GM19468 (cell line): Measurements from ENCODE around the gene RUFY1.

ENCODE experiments used
- ATAC-seq: cut with Tn5 transposase; IDR thresholded peaks from one replicate; pipeline ENCODE4 v1.9.1; 2021; ENCODE audit warnings: mild to moderate bottlenecking, moderate library complexity, moderate number of reproducible peaks; ENCODE audit not compliant: unreplicated experiment; ENCODE audit errors: extremely low read depth

The RUFY1 gene

DNA sequence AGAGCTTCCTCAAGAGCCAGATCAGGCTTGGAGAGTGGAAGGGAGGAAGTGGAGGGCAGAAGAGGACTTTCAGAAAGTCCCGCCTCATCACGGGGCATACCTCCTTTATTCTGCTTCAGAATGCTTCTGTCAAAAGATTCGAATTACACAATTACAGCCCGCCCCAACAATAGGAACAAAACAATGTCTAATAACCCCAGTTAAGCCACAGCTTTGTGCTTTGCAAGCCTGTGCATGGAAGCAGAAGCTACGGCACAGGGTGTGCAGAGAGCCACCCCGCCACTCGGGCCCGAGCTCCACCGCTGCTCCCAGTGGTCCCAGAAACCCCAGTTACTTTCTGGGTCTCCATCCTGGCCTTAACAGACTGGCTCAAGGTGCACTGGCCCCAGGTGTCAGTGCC lies 49.6 kb downstream of the RUFY1 start:
- no peak for ATAC-seq

GRCh38 chr5:179601871-179602625 lies 51.7 kb downstream of the RUFY1 start:
- no peak for ATAC-seq

DNA sequence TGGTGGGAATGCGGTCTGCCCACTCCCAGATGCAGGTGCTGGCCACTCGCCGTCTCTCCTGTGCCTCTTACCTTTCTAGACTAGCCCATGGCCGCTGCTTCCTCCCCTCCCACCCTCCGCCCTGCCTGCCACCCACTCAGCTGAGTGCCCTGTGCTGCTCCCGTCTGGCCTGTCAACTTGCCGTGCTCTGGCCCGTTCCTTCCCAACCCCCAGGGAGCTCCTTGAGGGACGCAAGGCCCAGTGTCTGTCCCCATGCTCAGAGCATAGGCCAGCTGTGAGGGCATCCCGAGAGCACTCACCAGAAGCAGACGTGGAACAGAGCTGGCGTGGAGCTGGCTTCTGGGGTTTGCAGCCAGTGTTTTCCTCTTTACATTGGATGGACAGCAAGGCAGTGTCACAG lies 53.0 kb downstream of the RUFY1 start:
- no peak for ATAC-seq

GRCh38 chr5:179605026-179605833 lies 54.9 kb downstream of the RUFY1 start:
- ATAC-seq = no peak

DNA sequence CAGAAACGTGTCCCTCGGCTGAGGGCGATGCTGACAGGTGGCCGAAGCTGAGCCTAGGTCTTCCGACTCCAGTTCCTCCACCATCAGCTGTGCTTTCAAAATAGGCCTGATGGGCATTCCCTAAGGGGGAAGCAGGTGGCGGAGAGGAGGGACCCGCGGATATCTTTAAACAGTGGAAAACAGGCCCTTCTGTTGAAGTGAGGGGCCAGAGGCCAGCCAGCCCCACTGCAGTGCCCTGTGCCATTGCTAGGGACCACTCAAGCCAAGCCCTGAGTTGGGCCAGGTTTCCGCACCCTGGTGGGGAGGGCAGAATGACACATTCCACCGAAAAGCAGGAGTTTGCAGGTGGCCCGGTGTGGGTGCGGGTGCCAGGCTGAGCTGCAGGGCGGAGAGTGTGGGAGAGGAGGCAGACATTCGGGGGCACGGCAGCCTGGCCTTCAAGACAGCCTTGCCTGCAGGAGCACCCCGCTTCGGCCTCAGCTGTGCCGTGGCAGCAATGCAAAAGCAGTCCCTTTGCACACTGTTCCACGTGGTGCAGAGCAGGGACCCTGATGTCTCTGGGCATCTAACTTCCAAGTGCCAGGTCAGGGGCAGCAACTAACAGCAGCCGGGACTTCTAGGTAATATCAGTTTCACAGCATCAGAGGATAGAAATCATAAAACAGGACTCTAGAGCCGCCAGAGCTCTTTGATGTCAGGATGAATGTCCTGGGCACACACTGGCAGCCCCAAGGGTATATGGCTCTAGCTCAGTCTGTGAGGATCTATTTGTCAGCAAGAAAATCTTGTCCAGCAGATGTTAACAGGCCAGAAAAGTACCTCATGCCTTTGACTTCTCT lies 55.9 kb downstream of the RUFY1 start:
- no peak for ATAC-seq

DNA sequence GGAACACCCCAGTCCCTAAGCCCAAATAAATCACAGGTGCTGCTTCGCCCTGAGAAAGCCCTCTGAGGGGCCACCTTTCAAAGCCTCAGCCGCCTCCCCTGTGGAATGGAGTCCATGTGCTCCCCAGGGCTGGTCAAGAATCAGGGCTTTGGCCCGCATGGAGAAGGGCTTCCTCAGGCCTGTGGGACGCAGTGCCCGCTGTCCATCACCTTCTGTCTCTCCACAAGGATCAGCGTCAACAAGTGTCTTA lies 56.5 kb downstream of the RUFY1 start:
- ATAC-seq = no peak

DNA sequence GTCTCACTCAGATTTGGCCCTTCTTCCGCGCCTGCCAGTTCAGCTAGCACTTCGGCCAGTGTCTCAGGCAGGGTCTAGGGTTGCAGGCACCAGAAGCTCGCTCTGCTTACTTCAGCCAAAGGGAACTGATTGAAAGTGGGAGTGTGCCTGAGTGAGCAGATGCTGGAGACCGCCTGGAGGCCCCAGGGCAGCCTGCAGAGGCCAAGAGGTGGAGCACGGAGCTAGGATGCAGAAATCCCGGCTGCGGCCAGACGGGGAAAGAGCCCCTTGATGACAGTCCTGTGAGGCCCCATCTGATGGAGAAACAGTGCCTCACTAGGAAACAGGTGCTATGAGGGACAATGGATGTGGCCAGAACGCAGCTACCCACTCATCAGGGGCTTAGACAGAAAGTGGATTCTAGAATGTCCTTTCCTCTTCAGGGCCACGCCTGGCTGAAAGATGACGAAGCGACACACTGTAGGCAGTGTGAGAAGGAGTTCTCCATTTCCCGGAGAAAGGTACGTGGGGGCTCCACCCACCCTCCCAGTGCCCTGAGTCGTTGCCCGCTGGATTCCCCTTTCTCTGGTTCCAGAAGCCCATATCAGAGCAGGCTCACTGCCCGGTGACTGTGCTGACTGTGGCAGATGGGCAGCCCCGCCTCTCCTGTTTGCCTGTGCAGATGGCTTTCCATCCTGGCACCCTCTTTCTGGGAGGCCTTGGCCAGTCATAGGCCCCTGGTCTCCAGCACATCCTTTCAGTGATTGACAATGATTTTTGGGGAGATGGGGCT lies 57.0 kb downstream of the RUFY1 start:
- no peak for ATAC-seq

DNA sequence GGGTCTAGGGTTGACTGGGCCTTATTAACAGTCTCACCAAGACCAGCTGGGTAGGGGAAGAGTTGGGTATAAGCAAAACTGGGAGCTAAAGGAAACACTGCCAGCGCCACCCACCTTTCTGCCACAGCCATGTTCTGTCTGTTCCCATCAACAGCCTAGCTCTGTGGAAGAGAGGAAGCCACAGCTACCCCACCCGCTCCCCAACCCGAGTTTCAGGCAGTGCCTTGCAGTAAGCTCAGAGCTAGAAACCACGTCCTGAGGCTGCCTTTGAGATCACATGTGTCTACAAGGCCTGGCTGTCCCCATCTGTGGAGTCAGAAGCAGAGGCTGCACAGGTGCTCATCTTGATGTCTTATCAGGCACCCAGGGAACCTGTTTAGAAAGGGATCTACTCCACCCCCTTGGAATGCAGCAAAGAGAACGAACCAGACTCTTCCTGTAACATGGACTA lies 57.8 kb downstream of the RUFY1 start:
- ATAC-seq = no peak

- ATAC-seq = no peak
These were observed 59.4 kb downstream of the RUFY1 start for GRCh38 chr5:179609834-179610108.

GRCh38 chr5:179610109-179610902 lies 60.0 kb downstream of the RUFY1 start:
- ATAC-seq = no peak

- no peak for ATAC-seq
These were observed 60.5 kb downstream of the RUFY1 start for GRCh38 chr5:179610903-179611265.

- no peak for ATAC-seq
These were observed 62.5 kb downstream of the RUFY1 start for GRCh38 chr5:179612577-179613459.

- ATAC-seq = no peak
These were observed 63.2 kb downstream of the RUFY1 start for GRCh38 chr5:179613460-179614071.

GRCh38 chr5:179614745-179615144 lies 64.4 kb downstream of the RUFY1 start:
- ATAC-seq = no peak

DNA sequence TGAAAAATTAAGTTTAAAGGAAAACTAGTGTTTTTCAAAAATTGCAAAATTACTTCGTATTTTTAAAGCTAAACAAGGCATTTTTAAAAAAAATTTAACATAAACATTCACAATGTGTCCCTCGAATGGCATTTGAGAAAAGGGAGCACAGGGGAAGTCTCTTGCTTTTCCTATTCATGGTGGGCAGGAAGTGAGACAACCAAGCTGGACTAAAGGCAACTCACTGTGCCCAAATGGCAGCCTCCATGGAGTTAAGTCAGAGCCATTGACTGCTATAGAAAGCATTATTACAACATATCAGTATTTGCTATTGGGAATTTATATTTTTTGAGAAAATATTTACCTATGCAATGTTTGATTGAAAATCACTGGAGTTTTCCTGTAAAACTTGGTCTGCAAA lies 64.8 kb downstream of the RUFY1 start:
- ATAC-seq = no peak

DNA sequence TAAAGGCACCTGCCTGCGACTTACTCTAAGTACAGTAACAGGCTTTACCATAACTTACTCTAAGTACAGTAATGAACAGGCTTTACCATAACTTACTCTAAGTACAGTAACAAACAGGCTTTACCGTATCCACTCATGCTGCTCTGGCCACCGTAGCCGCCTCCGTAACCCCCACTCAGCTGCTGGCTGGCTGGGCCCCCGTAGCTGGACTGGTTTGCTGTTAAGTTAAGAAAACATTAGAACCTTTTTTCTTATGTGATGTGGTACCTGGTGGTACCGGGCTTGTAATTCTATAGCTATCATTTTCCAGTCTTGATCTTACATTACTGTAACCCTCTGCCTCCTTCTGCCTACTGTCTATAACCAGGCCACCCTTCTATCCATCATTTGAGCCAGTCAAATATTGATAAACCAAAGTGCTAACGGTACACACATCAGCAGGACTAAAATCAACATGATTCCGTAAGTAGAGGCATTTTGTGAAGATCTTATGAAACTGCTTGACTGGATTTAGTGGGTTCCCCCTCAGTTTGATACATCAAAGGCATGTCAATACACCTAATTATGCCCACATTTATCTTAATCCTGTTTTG lies 65.7 kb downstream of the RUFY1 start:
- no peak for ATAC-seq

DNA sequence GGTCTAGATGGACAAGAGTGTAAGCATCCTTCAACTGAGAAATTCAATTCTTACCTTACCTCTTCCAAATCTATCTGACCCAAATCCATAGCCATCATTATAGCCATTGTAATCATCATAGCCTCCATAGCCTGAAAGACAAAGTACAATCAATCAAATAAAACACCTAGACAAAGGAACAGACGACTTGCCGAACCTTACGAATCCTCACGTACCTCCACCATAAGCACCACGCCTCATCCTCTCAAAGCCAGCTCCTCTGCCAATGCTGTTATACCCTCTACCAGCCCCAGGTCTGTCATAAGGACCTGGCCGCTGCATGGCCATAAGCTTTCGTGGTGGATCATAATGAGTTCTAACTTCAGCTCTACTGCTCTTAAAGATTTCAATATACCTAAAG lies 67.6 kb downstream of the RUFY1 start:
- ATAC-seq = no peak

DNA sequence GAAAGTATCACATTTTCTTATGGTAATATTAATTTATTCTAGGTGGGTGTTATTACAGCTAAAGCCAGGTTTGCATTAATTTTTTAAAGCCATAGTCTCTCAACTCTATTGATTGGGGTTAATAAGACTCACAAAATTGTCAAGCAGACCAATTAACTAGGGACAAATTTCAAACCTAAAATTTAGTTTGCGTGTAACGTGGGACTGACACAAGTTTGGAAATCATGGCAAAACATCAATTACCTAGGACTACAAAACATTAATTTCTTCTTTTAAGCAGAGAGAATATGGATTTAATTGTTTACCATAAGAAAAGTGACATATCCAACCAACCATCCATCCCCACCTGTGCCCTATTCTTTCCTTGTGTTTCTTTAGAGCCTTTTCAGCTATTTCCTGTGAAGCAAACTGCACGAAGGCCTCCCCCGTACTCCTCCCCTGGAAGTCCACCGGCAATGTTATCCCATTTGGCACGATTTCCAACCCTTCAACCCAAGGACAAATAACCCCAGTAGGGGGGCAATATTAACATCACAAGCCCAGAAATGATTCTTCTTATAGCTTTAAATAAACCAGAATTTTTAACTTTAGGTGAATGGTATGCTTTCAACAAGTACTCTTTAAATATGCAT lies 68.7 kb downstream of the RUFY1 start:
- no peak for ATAC-seq
